GM18508 (cell line): ENCODE data around the gene TMPRSS3.
"Not testable (repeated sequence)": the region's sequence is repeated elsewhere in the genome, so short reads cannot be mapped to it uniquely, and the experiment has no call there.

Experiments used
- ATAC-seq: cut with Tn5 transposase; IDR thresholded peaks from one replicate; pipeline ENCODE4 v1.9.1; 2021; ENCODE audit warnings: moderate number of reproducible peaks; ENCODE audit not compliant: insufficient read depth, unreplicated experiment

The TMPRSS3 gene

DNA sequence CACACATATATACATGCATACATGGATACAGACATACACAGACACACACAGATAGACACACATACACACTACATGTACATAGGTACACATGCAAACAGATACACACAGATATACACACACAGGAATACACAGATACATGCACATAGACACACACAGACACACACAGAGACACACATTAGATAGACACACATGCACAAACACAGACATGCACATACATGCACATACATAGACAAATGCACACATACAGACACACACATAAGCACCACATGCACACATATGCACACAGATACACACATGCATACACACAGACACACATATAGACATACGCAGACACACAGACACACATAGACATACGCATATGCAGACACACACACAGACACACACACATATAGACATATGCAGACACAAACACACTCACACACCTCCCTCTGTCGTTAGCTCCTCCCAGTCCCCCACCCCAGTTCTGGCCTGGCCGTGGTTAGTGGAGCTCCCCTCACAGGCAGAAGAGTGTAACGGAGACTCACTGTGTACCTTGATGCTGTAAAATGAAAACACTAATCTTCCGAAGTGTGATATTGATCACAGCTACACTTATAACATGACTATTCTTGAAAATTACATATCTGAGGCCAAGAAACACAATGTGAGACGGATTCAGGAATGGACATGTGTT is 15.5 kb upstream of the TMPRSS3 start:
- ATAC-seq = no peak

DNA sequence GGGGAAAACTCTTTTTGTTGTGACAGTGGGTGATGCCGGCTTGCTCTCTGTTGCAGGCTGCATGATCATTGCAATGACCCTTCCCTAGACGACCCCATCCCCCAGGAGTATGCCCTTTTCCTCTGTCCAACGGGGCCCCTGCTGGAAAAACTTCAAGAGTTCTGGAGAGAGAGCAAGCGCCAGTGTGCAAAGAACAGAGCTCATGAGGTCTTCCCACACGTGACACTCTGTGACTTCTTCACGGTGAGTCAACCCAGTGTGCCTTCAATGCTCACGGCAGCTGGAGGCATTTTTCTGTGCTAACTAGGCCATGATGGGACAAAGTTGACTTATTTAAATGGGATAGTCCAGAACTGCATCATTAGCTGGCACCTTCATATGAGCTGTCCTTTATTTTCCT is 13.5 kb upstream of the TMPRSS3 start:
- no peak for ATAC-seq

DNA sequence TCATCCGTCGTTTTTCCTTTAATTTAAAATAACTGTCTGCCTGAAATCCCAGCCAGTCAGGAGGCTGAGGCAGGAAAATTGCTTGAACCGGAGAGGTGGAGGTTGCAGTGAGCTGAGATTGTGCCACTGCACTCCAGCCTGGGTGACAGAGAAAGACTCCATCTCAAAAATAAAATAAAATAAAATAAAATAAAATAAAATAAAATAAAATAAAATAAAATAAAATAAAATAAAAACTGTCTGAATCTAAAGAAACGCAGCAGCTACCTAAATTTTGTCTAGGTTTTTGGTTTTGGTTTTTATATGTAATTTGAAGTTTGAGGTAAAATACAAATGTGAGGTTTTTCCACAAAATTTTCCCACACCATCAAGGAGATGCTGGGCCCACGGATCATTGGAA is 12.9 kb upstream of the TMPRSS3 start:
- not testable (repeated sequence) for ATAC-seq

DNA sequence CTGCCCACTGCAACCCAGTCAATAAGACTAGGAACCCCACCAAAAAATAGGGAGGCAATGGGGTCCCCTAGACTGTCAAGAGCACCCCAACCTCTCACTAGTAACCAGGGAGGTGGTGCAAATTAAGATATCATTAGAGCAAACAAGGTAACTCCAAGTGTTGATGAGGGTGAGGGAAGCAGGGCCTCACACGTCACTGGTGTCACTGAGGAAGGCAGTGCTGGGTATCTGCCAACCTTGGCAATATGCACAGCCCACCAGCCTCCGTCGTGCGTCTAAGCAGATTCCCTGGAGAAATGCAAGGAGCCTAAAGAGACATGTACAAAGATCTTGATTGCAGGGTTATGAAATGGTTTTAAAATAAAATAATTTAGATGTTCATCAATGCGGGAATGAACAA is 11.6 kb upstream of the TMPRSS3 start:
- no peak for ATAC-seq

DNA sequence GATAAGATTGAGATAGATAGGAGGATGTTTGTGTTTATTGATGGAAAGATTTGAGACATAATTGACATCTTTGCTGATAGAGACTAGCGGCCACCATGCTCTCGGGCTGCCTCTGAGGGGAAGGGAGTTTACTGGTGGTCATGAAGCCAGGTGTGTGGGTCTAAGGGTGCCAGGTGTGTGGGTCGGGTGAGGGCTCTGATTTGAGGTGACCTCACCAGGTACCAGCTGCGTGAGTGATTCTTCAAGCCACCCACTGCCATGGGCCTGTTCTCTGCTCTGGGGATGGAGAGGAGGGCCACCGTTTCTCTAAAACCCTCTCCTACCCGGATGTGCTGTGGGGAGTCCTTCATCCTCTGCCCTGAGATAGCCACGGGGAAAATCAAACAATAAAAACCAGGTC is 11.0 kb upstream of the TMPRSS3 start:
- ATAC-seq = no peak

DNA sequence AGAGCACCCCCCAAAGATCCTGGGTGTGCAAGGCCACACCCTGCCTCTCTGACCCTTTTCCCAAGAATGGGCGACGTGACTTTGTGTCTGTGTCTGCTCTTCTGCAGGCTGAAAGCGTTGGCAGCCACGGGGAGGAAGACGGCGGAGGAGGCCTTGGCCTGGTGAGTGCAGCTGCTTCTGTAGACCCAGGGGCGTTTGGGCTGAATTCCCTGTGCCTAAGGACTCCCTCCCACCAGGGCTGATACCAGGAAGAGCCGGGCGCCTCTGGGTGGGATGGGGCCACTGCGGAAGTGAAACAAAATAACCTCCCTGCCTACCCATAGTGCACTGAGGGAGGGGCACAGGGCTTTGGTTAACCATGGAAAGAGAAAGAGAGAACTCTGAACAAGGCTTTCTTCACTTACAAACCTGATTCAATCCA is 10.4 kb upstream of the TMPRSS3 start:
- ATAC-seq = no peak

DNA sequence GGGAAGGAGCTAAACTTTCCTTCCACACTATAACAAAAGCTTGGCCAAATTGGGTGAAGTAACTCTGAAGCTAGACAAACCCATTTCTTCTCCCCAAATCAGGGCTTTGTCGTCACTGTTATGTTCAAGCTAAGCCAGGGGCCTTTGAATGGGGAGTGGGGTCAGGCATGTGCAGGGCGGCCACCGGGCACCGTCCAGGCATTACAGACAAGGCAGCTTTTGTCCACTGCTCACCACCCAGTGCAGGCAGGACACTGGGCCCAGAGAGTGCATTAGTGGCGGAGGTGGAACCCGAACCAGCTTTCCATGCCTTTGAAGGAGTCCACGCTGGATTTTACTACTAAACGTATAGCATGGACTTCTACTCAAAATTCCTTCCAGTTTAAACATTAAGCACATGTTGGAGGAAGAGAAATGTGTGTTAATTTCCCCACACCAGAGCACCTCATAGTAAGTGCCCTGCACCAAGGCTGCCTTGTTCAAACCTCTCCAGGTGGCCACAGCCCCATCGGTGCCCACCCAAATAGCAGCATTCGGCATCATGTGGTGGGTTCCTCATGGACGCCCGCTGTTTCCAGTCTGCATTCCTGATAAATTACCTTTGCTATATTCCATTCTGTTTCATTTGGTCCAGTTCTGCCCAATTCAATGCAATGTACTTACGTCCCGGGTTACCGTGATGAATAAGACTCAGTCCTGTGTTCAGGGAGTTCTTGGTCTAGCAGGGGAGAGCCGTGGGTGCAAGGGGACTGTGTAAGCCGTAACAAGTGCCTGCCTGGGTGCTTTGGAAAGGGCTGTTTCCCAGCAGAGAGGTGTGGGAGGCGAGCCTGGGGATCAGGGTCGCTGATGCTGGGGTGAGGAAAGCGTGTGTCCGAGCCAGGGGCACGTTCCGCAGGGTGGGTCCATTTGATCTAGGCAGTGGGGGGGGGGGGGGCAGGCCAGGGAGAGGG is 9.5 kb upstream of the TMPRSS3 start:
- ATAC-seq = no peak

DNA sequence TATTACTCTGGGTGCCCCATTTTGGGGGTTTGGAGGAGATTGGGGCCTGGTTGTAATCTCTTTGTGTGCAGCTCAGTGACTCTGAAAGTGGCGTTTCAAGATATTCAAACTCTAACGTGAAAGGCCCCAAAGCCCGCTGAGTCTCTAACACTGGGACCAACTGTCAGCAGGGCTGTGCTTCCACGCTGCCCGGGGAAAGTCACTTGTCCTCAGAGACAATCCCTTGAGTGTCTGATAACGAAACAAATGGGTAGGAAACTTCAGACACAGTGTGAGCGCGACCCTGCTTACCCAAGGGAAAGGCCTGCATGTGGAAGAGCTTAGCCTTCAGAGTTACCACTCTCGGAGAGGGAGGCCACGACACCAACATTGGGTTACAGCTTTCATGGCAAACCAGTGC is 8.7 kb upstream of the TMPRSS3 start:
- ATAC-seq = no peak

DNA sequence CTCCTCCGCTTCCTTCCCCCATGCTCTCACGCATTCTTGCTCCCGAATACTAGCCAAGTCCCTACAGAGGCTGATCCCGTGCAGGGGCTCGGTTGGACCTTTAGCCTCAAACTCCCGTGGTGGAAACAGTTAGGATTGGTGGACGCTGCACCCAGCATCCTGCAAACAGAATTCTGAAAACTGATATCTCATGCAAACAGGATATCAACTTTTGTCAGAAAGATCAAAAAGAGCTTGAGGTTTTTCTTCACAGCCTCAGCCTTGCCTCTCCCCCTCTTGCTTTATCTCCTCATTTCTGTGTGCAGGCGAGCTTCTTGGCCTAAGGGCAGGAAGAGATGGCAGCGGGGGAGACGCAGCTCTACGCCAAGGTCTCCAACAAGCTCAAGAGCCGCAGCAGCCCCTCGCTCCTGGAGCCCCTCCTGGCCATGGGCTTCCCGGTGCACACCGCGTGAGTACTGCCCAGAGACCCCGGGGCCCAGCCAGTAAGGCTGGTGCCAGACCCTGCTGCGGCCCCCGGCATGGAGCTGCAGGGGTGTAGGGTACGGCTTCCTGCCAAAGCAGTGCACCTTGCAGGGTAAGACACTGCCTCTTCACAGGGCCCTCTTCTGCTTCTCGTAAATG is 7.9 kb upstream of the TMPRSS3 start, which contains the start of gene UBASH3A:
TSS of gene UBASH3A (plus strand) at position 292 of the 621 bp plus-strand sequence. CDS start at position 336, 44 bp downstream.
- ATAC-seq = no peak

DNA sequence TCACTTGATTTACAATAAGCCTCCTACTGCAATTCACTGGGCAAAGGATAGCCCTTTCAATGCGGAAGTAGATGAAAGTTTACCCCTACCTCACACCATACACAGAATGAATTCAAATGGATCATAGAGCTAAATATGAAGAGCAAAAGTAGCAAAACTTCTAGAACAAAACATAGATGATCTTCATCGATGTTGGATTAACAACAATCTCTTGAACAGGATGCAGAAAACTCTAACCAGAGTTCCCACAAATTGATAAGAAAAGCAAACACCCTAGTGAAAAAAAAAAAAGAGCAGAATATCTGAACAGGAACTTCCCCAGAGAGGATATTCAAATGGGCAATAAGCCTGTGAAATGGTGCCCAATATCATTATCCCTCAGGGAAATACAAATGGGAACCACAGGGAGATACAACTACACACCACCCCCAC is 6.0 kb upstream of the TMPRSS3 start:
- no peak for ATAC-seq

DNA sequence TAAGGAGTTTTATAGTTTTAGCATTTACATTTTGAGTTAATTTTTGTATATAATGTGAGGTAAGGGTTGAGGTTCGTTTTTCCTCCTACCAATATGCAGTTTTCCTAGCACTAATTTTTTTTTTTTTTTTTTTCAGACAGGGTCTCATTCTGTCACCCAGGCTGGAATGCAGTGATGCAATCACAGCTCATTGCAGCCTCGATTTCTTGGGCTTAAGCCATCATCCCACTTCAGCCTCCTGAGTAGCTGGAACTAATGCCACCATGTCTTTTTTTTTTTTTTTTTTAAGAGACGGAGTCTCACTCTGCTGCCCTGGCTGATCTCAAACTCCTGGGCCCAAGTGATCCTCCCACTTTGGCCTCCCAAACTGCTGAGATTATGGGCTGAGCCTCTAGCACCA is 5.3 kb upstream of the TMPRSS3 start:
- ATAC-seq = no peak

DNA sequence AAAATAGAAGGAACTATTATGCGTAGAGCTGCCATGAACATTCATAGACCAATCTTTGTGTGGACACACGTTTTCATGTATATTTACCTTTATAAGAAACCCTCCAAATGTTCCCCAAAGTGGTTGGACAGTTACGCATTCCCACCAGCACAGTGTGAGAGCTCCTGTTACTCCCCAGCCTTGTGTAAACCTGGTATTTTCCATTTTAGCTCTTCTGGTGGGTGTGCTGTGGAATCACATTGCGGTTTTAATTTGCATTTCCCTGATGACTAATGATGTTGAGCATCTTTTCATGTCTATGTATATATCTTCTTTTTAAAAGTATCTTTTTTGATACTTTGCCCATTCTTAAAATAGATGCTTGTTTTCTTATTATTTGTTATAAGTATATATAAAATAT is 4.7 kb upstream of the TMPRSS3 start:
- ATAC-seq = no peak

DNA sequence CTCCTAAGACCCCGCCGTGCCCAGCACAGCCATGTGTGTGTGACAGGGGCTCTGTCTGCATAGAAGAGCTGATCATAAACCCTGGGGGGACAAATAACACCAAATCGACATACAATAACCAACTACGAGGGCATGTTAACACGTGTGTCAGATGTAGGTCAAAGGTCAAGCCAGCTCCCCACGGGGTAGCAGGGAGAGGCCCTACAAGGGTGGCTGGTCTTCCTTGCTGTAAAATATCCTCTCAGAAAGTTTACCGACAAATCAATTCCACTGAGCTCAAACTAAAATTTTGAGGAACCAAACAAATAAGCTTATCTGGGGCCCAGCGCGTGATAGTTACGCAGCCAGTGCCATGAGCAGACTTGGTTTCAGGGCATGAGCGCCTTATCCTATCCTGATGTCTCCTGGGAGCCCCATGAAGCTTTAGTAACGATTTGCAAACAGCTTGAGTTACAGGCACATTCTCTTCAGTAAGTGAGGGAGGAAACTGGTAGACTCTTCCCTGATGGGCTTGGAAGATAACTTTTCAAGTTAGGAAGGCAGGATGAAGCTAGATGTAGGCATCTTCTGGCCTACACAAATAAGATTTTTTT is 2.7 kb upstream of the TMPRSS3 start:
- no peak for ATAC-seq

DNA sequence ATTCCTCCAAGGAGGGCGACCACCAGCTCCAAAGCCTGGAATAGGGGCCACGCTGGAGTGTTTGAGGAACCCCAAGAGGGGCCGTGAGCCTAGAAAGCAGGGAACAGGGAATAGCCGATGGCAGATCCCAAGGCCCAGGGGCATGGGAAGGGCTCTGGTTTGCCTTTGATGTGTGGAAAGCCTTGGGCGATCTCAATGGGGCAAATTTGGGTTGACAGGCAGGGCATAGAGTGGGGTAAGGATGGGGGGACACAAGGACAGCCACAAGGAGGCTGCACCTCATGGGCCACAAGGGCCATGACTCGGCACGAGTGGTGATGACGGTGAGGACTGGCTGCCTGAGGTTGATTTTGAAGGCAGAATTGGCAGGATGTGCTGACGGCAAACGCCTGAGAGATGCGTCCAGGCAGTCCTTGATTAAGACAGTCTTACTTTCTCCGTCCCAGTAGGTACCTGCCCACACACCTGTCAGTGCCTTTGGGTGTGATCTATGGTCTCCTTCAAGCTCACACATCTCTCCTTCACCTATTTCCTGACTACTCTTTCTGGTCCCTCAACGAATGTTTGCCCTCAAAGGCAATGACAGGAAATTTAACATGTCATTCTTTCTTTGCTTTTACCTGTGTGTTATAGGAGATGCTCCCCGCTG is 2.0 kb upstream of the TMPRSS3 start:
- no peak for ATAC-seq

DNA sequence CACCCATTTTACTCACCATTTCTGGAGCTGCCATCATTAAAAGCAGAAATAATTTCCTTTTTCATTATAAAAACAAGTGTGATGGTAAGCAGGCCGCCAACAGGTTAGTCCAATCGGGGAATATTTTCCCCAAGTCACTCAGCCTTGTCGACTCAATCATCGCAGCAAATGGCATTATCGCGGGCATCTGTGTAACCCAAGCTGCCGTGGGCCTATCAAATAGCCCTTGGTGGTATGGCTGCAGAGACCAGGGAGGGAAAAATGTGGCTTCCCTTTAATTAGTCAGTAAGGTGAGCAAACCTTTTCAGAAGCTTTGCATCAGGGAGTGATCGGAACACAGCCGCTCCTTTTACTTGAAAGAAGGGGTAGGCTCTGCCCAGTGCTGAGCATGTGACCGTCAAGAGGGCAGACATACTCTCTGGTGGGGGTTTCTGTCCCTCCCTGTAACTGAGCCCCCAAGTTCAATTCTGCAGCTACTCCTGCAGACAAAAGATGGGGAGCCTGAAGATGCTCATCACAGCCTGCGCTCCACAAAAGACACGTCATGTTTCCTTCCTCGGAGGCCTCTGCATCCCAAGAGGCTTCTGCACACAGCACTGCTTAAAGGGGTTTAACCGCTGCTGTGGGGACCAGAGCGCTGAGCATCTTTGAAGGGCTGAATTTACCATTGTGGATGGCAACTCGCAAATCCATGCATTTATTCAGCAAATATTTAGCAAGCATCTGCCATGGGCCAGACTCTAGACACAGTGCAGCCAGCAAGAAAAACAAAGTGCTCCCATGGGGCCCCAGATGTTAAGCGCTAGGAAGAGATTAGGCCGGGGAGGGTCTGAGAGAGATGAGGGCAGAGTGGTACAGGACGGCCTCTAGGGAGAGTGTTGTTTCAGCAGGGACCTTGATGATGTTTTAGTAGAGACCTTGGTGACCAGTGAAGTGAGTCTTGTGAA is 1.2 kb upstream of the TMPRSS3 start:
- no peak for ATAC-seq

DNA sequence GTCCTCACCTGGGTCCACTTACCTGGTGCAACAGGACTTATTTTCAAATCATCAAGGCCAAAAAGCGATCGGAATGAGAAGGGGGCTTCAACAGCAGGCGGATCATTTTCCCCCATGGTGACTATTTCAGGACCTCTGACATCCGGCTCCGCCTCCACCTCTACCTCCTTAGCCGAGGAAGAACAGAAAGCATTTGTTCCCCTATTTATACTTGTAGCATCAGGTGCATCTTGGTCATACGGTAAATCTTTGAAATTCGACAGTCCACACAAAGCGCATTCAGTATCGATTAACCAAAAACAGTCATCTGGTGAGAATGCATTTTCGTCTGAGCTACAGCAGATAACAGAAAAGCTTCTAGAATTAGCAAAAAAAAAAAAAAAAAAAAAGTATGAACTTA is 550 bp downstream of the TMPRSS3 start:
- ATAC-seq = no peak

DNA sequence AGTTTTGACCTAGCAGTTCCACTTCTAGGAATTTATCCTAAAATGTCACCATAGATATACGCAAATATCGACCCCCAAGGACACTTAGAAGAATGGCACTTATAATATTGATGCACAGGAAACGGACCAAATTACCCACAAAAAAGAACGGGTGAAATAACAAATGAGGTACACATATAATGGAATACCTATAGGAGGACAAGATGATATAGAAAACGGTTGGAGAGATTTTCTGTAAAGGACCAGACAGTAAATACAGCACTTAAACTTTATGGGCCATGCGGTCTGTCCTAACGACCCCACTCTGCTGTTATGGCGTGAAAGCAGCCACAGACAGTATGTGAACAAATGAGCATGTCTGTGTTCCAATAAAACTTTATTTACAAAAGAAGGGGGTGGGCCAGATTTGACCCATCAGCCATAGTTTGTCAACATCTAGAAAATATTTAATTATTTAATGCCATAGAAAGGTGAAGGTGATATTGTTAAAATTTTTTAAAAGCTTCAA is 2.4 kb downstream of the TMPRSS3 start:
- no peak for ATAC-seq

DNA sequence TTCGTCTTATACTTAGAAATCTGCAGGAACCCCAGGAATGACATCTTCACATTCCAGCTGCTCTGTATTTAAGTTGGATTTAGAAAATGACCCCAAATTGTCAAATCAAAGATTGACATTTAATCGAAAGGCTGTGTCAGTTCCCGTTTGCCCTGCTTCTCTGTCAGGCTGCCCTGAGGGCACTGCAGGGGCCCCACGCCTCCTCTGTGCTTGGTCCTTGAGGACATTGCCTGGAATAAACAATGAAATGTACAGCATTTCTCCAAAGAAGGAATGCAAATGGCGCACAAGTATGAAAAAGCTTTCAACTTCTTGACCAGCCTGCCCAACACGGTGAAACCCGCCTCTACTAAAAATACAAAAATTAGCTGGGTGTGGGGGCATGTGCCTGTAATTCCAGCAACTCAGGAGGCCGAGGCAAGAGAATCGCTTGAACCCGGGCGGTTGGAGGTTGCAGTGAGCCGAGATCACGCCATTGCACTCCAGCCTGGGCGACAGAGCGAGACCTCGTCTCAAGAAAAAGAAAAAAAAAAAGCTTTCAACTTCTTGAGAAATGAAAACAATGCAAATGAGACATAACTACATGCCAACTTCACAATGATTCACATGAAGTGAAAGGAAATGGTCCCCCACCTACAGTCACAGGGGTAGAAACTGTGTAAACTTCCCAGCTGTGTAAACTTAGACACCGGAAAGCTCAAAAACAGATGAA is 3.0 kb downstream of the TMPRSS3 start:
- ATAC-seq = no peak
